CD4-positive, alpha-beta T cell treated with Interleukin-15 for 4 hours (primary cell): ENCODE results near the gene CDC25B.

Experiments used
- DNase-seq: peaks from one replicate; pipeline ENCODE4 v3.0.0-alpha.2; 2020; ENCODE audit warnings: low spot score

Gene CDC25B

DNA sequence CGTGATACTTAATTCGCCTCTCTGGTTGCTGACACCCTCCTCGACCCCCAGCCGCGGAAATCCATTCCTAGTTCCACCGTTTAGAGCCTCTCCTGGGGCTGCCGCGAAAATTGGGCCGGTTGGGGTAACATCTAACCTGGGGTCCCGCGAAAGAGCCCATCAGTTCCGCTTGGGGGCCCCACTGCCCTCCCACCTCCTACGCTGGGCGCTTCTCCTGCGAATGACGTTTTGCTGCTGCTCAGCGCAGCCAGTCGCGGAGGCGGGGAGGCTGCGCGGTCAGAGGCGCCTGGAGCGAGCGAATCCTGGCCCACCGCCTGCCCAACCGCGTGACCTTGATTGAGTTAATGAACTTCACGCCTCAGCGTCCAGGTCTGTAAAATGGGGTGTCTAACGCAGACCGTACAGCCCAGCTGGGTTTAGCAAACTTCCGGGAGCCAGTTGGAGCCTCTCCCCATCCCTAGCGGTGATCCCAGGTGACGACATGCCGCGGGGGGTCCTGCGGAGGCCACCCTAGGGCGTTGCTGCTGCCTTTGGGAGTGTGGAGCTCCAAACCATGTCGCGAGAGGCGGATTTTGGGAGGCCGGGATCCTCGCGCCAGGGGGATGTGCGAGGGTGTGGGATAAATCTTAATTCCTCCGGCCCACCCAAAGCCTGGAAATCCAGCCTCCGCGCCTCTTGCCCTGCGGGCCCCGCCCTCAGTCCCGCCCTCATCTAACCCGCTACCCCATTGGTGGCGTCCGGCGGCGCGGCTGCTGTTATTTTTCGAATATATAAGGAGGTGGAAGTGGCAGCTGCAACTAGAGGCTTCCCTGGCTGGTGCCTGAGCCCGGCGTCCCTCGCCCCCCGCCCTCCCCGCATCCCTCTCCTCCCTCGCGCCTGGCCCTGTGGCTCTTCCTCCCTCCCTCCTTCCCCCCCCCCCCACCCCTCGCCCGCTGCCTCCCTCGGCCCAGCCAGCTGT, at the start of gene CDC25B:
TSS of gene CDC25B (plus strand) at position 800 of the 958 bp plus-strand sequence. CDS start 222 bp downstream, outside the sequence.
- DNase-seq: peak; percentile 88

GRCh38 chr20:3747471-3747870, 48.6 kb upstream of the CDC25B start:
- no peak for DNase-seq

- no peak for DNase-seq
These were observed 48.0 kb upstream of the CDC25B start for GRCh38 chr20:3748073-3748472.

GRCh38 chr20:3749087-3749688, 46.9 kb upstream of the CDC25B start:
- DNase-seq: no peak

GRCh38 chr20:3749689-3750531, 46.2 kb upstream of the CDC25B start:
- DNase-seq: peak; percentile 12

GRCh38 chr20:3751305-3751674, 44.8 kb upstream of the CDC25B start:
- DNase-seq: no peak

DNA sequence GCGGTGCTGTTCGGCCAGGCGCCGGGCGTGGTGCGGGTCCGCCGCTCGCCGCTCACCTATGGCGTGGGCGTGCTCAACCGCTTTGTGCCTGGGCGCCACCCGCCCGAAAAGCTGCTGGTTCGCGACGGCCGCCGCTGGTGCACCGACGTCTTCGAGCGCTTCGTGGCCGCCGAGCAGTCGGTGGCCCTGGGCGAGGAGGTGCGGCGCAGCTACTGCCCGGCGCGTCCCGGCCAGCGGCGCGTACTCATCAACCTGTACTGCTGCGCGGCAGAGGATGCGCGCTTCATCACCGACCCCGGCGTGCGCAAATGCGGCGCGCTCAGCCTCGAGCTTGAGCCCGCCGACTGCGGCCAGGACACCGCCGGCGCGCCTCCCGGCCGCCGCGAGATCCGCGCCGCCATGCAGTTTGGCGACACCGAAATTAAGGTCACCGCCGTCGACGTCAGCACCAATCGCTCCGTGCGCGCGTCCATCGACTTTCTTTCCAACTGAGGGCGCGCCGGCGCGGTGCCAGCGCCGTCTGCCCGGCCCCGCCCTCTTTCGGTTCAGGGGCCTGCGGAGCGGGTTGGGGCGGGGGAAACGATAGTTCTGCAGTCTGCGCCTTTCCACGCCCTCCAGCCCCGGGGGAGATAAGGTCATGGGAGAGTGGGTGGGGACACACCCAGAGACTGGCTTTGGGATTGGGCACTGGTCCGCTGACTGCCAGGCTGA, 44.3 kb upstream of the CDC25B start:
- DNase-seq: peak; percentile 52

DNA sequence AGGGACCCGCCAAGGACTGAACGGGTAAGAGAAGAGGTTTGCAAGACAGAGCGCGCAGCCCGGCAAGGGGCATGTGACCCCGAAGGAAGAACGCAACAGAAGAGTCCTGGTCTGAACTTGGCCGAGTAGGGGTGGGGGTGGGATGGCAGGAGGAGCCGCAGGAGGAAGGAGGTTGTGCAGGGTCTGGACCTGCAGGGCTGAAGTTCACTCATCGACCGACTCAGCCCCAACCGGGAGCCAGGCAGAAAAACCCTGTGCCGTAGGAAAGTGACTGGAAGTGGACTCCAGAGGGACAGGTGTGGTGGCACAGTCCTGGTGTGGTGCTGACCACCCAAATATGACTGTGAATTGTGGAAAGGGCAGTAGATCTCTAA, 43.7 kb upstream of the CDC25B start:
- no peak for DNase-seq

DNA sequence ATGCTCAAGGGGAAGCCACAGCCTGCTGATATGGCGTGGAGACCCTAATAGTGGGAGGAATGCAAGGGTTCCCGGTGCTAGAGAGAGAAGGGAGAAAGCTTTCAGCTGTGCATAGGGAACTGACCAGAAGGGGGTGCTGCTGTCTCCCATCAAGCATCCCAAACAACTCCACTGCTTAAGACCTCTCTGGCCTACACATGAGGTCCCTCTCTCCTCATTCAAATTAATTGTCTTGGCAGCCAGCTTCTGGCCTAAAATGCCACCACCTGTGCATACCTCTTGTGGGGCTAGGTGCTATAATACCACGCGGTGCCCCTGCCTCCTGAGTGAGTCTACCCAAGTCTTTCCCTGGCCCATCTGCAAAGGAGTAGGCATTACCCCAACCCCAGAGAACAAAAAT, 43.0 kb upstream of the CDC25B start:
- DNase-seq: peak; percentile 68

DNA sequence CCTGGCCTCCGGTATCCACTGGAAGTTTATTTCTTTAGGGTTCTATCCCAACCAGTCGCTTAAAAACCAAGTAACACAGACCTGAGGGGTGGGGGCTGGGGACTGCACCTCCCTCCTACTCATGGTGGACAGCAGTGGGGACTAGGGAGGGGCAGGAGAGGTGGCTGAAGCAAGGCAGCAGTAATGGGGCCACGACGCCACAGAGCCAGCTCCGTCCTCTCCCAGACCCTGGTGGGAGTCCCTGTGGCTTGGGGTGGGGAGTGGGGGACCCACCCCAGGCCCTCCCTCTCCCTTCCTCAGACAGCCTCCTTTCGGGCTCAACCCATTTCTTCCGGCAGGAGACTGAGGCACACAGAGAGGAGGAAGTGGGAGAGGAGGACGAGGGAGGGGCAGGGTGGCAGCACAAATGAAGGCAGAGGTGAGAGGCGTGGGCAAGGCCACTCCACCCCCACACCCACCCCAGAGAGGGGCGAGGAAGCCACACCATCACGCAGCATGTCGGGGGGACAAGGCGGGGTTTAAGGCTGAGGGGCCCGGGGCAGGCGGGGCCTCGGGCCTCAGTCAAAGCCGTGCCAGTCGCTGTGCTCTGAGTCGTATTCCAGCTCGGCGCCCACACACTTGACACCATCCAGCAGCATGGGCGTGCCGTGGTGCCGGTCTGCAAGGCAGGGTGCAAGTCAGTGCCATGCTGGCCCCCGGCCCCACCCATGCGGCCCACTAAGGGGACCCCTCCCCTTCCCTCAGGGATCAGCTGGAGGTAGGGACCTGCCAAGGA, 42.4 kb upstream of the CDC25B start:
- DNase-seq: no peak

DNA sequence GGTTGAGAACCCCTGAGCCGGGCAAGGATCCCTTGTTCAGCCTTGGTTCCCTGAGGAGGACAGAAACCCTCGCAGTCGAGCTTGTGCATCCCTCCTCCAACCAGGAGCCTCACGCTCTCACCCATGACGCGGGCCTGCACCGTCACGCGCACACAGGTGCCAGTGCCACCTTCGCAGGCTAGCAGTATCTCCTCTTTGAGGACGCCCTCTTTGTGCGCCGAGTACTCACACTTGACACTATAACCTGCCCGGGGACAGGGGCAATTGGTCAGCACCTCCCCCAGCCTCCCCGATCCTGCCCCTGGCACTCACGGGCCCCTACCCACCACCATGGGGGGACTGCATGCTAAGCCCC, 41.9 kb upstream of the CDC25B start:
- no peak for DNase-seq

DNA sequence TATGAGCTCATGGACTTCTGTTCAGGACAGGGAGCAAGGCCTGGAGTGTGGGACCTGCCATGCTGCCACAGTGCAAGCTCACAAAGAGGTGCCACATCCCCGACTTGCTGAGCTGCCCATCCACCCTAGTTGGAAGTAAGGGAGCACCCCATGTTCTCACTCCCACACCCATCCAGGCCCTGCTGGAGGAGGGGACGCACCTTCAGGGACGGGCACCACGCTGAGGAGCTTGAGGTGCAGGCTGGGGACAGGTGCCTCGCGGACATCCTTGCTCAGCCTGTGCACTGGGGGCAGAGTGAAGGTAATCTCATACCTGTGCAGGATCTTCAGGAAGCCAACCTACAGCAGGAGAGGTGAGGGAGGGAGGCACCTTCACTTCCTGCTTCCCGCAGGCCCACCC, 40.8 kb upstream of the CDC25B start:
- no peak for DNase-seq

GRCh38 chr20:3755814-3756480, 40.2 kb upstream of the CDC25B start:
- DNase-seq: no peak

DNA sequence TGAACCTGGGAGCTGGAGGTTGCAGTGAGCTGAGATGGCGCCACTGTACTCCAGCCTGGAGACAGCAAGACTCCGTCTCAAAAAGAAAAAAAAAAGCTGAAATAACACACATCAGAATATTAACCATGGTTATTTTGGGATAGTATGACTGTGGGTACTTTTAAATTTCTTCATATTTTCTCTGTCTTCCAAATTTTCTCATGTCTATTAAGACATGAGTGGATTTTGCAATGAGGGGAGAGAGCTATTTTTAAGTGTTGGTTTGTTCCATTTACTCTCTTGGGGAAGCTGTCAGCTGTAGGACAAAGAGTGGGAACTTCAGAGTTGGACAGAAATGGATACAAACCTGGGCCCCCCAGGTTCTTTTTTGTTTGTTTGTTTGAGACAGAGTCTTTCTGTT, 38.8 kb upstream of the CDC25B start:
- DNase-seq: no peak

DNA sequence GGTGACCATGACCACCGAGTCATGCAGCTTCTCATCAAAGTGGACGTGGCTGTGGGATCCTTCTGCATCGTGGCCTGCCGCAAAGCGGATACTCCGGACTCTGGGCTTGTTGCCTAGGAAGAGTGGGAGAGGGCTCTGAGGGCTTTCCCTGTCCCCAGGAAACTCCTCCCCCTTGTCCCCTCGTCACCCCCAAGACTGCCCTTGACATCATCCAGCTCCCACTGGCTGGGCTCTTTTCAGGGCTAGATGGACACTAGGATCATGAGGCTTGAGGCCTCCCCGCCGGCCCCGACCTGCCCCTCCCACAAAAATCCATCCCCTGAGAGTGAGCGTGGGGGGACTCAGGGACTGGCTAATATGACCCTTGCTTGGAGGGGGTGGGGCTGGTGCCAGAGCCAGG, 37.5 kb upstream of the CDC25B start:
- no peak for DNase-seq

GRCh38 chr20:3759316-3759823, 36.7 kb upstream of the CDC25B start:
- no peak for DNase-seq

GRCh38 chr20:3759884-3760283, 36.2 kb upstream of the CDC25B start:
- no peak for DNase-seq

- no peak for DNase-seq
These were observed 35.3 kb upstream of the CDC25B start for GRCh38 chr20:3760655-3761348.

DNA sequence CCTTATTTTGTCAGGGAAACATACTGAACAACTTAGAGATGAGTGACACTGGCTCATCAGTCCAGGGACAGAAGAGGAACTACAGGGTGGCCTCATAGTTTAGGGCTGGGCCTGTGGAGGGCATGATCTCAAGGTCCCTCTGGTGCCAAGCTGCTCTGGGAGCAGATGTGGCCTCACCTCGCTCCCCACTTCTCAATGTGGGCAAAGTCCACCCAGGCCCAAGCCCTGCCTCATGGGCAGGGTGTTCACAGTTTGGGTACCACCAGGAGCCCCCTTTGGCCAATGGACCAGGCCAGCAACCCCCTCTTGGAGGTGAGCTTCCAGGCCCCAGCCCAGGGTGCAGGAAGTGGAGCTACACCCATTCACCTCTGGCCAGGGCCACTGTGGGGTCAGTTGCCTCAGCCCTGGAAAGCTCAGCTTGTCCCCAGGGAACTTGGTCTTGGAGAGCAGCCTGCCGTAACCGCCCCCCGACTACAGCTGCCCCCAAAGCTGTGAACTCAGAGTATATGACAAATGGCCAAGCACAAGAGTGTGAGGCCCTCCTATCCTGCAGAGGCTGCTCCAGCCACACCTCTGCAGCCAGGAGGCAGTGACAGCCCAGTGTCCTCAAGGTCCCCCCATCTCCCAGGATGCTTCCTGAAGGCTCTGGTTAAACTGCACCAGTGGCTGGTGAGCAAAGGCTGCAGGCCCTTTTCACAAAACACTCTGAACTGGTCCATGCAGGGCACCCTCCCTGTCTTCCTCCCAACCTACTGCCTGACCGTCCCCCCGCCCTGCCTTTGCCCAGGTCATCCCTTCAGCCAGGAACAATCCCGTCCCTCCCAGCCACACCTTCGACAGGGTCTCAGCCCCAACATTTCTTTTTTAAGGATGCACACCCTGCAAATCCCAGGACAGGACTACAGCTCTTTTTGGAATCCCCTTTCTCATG, 32.2 kb upstream of the CDC25B start:
- DNase-seq: no peak
